ENCODE results near the gene CORO2A.
"Not testable (repeated sequence)": the region's sequence is repeated elsewhere in the genome, so short reads cannot be mapped to it uniquely, and the experiment has no call there.

CORO2A gene

DNA sequence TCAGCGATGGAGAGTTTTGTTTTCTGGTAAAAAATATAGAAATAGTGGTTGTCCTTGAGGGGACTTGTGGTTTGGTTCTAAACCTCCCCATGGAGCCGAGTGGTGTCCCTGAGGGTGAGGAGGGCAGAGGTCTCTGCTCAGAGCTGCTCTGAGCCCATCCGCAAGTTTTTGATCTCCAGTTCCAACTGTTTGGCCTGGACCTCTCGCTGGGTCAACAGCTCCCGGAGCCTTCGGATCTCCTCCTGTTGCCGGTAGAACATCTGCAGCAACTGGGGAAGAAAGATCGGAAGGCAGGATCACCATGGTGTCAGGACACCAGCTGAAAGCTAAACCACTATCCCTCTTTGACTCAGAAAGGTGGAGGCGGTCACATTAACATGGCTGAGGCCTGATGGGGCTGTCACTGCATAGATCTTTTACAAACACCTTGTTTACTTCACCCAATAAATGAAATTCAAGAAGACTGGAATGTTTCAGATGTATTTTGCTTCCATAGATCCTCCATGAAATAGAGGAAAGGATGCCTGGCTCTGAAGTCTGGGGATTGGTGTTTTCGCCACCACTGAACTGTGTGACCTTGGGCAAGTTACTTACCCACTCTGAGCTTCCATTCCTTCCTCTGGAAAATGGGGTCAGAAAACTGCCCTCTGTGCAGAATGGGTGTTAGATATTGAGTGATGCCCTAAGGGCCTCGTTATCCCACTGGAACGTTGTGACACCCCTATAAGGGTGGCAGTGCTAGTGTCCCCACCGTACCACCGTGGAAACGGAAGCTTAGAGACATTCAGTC lies 67.6 kb downstream of the CORO2A start:
- H3K4me3 ChIP-seq (ENCODE audit: low read depth, low read length): no peak overlapping the region
- TF ChIP-seq, protein P1, sequence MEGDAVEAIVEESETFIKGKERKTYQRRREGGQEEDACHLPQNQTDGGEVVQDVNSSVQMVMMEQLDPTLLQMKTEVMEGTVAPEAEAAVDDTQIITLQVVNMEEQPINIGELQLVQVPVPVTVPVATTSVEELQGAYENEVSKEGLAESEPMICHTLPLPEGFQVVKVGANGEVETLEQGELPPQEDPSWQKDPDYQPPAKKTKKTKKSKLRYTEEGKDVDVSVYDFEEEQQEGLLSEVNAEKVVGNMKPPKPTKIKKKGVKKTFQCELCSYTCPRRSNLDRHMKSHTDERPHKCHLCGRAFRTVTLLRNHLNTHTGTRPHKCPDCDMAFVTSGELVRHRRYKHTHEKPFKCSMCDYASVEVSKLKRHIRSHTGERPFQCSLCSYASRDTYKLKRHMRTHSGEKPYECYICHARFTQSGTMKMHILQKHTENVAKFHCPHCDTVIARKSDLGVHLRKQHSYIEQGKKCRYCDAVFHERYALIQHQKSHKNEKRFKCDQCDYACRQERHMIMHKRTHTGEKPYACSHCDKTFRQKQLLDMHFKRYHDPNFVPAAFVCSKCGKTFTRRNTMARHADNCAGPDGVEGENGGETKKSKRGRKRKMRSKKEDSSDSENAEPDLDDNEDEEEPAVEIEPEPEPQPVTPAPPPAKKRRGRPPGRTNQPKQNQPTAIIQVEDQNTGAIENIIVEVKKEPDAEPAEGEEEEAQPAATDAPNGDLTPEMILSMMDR (IDR thresholded peaks at IDR 0.05; ENCODE audit: low read depth, low read length): no peak

DNA sequence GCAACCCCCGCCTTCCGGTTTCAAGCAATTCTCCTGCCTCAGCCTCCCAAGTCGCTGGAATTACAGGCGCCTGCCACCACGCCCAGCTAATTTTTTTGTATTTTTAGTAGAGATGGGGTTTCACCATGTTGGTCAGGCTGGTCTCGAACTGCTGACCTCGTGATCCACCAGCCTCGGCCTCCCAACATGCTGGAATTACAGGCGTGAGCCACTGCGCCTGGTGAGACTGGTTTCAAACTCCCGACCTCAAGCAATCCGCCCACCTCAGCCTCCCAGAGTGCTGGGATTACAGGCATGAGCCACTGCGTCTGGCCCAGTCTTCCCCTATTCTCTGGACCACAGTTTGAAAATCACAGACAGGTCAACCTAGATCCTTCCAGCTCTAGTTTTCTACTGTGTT lies 68.3 kb downstream of the CORO2A start:
- not testable (repeated sequence) for H3K4me3 ChIP-seq (ENCODE audit: low read depth, low read length)

- TF ChIP-seq, protein P1 (IDR thresholded peaks at IDR 0.05; ENCODE audit: low read depth, low read length): no peak
- H3K4me3 ChIP-seq (ENCODE audit: low read depth, low read length): no peak overlapping the region
Measured at GRCh38 chr9:98121058-98121457, 71.4 kb downstream of the CORO2A start.

DNA sequence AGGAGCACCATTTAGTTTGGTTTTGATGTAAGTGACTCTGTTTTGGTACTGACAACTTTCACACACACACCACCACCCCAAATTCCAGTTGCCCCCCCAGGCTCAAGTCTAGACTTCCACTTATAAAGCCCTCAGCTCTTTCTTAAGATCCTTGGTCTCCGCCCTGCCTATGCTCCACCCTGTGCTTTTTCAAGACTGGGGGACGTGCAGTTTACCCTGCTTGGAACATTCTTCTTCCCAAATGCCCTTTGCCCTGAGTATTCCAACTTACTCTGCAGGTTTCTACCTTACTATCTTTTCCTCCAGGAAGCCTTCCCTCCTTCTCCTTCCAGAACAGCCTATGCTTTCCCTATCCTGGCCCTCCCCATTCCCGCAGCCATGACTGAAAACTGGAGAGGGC lies 72.0 kb downstream of the CORO2A start:
- TF ChIP-seq, protein P1 (IDR thresholded peaks at IDR 0.05; ENCODE audit: low read depth, low read length): no peak
- H3K4me3 ChIP-seq (ENCODE audit: low read depth, low read length): no peak overlapping the region

DNA sequence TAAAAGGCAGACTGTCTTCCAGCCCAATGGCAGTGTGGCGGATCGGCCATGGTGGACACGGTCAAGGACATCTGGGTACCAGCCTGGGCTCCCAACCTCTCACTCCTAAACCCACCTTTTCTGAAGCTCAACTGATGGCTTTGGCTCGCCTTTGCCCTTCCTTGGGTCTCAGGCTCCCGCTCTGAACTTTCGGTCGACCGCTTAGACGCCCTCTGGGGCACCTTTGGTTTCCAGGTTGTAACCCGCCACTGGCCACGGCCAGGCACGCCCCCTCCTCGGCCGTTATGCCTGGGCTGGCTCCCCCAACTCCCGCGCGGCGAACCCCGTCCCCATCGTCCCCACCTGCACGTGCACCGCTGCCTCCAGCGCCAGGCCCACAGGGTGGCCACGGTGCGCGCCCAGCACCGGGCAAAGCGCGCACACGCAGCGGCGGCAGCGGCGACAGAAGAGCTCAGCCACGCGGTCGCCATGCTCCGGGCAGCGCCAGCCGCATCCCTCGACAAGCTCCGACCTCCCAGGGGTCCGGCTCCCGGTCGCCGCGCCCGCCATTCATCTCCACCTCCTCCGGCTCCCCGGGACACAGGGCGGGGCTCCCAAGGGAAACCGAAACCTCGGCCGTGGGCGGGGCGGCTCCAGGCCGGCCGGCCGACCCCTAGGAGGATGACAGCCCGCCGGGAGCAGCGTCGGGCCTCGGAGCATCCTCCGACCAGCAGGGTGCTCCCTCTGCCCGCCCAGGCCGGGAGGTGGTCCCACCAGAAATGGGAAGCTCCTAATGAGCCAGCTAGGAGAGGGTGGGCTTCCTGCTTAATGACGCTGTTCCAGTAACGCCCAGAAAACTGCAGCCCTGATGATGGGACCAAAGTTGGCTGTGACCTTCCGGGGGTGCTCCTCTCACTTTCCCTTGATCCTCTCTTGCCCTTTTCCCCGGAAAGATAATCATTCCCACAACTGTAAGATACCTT lies 73.5 kb downstream of the CORO2A start, which contains the start of gene TRIM14:
TRIM14 (minus strand) TSS at position 583 of the 962 bp plus-strand sequence; CDS start at position 549, 34 bp downstream.
- H3K4me3 ChIP-seq (ENCODE audit: low read depth, low read length): peak within 1 kb of the TSS; percentile 63
- TF ChIP-seq, protein P1 (IDR thresholded peaks at IDR 0.05; ENCODE audit: low read depth, low read length): peak; percentile 23; the same call in 1 of the 2 replicates

GRCh38 chr9:98117984-98118639 lies 74.3 kb downstream of the CORO2A start:
- H3K4me3 ChIP-seq (ENCODE audit: low read depth, low read length): peak overlapping the region; percentile 63
- TF ChIP-seq, protein P1 (IDR thresholded peaks at IDR 0.05; ENCODE audit: low read depth, low read length): no peak

DNA sequence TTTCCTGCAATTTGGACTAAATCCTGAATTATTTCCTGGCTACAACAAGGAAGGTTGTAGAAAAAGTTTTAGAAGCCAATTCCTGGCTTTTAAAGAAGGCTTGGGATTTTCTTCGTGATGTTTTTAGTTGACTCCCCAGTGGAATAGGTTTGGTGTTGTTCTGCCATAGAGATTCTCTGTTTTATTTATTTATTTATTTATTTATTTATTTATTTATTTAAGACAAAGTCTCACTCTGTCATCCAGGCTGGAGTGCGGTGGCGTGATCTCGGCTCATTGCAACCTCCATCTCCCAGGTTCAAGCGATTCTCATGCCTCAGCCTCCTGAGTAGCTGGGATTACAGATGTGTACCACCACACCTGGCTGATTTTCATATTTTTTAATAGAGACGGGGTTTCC lies 75.3 kb downstream of the CORO2A start:
- H3K4me3 ChIP-seq (ENCODE audit: low read depth, low read length): not testable (repeated sequence)
